Stimulated activated memory B cell treated with anti-CD40 and anti-IgM and Interleukin-4, amounts not matched to agents 10 μg/mL and 1 μg/mL and 100 μg/mL, for 72 hours (primary cell): ENCODE data around the gene IRF1.

ENCODE experiments used
- ATAC-seq: fragments of 150-1000 bp; cut with Tn5 transposase; 2 replicates; pipeline ENCODE4 v1.10.0; 2021
- H3K27ac Mint-ChIP-seq: one replicate; pipeline ENCODE4 v1.8.0; 2022; ENCODE audit warnings: mild to moderate bottlenecking, mixed read lengths
- H3K27me3 Mint-ChIP-seq: one replicate; pipeline ENCODE4 v1.8.0; 2022; ENCODE audit warnings: mixed read lengths
- H3K36me3 Mint-ChIP-seq: one replicate; pipeline ENCODE4 v1.8.0; 2022; ENCODE audit warnings: mixed read lengths
- H3K4me1 Mint-ChIP-seq: one replicate; pipeline ENCODE4 v1.8.0; 2022; ENCODE audit warnings: mixed read lengths
- H3K4me3 Mint-ChIP-seq: one replicate; pipeline ENCODE4 v1.8.0; 2022; ENCODE audit warnings: mild to moderate bottlenecking, moderate library complexity, mixed read lengths
- H3K9me3 Mint-ChIP-seq: one replicate; pipeline ENCODE4 v1.8.0; 2022; ENCODE audit warnings: mixed read lengths

The IRF1 gene

DNA sequence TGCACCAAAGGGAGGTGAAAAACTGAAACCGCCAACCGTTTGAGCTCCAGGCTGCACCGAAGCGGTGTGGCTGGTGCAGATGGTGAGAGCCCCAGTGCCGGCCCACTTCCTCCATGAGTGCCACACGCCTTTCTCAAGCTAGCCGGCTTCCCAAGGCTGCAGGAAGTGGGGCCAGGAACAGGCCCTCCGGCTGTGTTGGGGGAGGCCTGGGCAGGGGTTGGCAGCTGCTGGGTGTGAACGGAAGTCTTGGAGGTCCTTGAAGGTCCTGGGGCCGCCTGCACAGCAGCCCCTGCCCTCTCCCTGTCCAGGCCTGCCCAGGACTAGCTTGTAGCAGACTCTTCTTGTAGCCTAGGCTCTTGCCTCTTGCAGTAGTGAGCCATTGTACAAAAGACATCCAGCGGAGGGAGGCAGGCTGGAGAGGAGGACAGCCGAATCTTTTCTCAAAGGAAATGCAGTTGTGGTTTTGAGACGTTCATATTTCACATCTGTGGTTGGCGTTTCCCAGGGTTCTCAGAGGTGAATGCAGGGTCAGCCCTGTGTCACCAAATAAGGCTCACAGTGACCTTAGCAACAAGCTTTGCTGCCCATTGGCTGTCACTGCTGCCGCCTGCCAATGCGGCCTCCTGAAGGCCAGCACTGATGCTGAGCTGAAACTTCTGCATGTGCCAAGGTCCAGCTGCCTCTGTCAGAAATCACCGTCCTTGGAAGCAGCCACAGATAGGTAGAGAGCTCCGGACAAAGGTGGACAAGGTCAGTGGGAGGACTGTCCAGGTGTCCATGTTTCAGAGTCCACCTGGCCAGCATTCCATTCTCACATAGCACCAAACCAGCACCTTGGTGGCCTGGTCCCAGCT lies 23.9 kb downstream of the IRF1 start:
- ATAC-seq = peak; percentile 77
- Mint-ChIP-seq H3K4me1 (peaks cover 81% of the 10 kb centered on the region), H3K27me3 (no peaks in the 10 kb centered on the region), H3K27ac (peak overlapping the region; percentile 69), H3K9me3 (no peaks in the 10 kb centered on the region), H3K36me3 (peaks cover 5% of the 10 kb centered on the region), H3K4me3 (peak overlapping the region; percentile 30)

DNA sequence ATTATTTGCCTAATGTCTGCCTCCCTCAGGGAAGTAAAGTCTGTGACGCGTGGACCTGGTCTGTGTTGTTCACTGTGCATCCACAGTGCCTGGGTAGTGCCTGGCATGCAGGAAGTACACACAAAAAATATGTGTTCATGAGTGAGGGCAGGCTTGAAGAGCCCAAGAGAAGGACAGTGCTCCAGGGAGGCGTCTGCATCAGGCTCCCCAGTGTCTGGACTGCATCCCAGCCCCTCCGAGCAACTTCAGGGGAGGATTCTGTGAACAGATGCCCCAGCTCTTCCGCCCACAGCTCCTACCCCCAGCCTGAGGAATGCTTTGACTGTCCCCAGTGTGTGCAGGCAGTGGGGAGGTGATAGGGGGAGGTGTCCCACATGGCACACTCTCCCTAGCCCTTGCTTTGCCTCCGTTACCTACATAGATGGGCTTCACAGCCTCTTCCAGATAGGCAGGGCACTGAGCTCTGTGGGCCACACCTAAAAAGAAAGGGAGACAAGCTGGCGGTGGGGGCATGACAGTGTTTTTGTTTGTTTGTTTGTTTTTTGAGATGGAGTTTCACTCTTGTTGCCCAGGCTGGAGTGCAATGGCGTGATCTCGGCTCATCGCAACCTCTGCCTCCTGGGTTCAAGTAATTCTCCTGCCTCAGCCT lies 25.4 kb downstream of the IRF1 start:
- Mint-ChIP-seq H3K9me3 (no peaks in the 10 kb centered on the region), H3K4me1 (peaks cover 87% of the 10 kb centered on the region), H3K4me3 (no peak overlapping the region), H3K27me3 (no peaks in the 10 kb centered on the region), H3K27ac (peak overlapping the region; percentile 69), H3K36me3 (peaks cover 13% of the 10 kb centered on the region)
- no peak for ATAC-seq

DNA sequence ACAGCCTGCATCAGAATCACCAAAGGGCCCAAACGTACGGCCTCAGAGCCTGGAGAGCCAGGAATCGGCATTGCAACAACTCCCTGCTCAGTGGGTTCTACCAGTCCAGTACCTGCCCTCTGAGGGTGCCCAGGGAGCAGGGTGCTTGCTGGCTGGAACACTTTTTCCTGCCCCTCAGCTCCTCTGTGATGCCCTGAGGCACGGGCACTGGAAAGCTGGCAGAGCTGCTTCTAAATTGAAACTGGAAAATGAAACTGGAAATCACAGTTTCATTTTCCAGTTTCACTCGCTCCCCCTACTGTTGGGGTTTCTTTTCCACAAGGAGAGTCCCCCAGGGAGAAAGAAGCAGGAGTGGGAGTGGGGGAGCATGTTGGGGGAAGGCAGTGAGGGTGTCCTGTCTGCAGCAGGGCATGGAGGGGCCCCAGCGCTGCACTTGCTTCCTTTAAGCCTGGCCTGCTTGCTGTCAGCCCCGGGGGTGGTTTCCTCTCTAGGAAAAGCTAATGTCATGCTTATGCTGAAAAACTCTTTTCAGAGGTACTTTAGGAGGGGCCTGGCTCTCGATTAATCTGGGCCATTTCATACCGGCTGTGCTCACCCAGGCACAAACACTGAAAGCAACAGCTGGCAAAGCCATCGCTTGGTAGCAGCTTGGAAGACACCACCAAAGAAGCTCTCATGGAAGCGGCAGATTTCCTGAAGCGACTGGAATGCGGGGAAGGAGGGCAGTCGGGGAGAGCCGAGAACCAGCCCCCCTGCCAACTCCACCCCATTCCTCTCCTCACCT lies 26.2 kb downstream of the IRF1 start:
- no peak for ATAC-seq
- Mint-ChIP-seq H3K27me3 (no peaks in the 10 kb centered on the region), H3K4me3 (no peak overlapping the region), H3K9me3 (no peaks in the 10 kb centered on the region), H3K4me1 (peaks cover 87% of the 10 kb centered on the region), H3K36me3 (peaks cover 13% of the 10 kb centered on the region), H3K27ac (peak overlapping the region; percentile 57)

DNA sequence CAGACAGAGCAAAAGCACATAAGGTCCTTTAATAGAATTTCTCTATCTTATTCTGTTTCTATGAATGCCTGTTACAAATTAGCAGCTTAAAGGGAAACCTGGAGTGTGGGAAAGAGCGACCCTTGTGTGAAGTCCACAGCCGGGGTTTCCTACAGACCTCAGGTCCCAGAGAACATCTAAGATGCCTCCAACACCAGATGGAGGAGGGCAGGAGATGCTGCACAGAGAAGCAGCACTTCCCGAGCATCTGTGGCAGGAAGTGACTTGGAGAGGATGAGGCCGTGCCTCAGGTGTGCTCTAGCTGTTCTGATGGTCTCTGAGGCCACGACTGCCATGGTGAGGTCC lies 26.8 kb downstream of the IRF1 start:
- H3K4me3 Mint-ChIP-seq = no peak overlapping the region

DNA sequence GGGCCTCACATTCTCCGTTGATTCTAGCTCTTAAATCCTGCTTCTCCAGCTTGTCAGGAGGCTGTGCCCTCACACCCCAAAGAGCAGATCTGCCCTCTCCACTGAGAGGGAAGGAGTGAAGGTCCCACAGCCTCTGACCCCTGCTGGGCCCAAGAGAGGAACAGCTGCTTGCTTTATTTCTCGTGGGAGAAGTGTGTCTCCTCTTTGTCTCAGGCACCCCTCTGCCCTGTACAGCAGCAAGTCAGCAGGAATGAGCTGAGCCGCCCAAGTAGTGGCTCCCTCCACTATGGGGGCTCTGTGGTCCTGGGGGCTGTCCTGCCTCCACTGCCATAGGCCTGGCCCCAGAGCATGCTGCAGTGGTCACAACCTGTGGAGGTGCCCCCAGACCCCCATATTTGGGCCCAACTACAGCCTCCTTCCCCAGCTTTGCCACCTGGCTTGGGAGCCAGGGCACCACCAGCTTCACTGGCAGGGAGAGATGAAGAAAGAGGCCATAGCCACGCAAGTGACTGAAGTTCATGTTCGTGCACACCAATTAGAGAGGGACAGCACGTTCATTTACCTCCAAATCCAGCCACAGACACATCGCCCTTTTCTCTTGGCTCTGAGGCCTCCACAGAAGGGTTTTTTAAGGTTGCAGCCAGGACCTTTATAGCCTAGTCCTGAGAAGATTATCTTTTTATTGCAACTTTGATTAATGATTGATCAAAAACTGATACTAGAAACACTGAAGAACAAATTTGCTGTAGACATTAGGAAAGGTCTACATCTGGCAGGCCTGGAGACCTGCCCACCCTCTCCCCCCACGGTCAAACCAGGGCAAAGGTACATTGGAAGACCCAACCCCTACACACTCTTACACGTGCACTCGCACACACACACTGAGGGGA lies 27.5 kb downstream of the IRF1 start:
- peak overlapping the region; percentile 57 for H3K27ac Mint-ChIP-seq
- ATAC-seq = no peak
- H3K36me3 Mint-ChIP-seq = peaks cover 13% of the 10 kb centered on the region
- H3K4me3 Mint-ChIP-seq = no peak overlapping the region
- H3K27me3 Mint-ChIP-seq = no peaks in the 10 kb centered on the region
- no peaks in the 10 kb centered on the region for H3K9me3 Mint-ChIP-seq
- peaks cover 87% of the 10 kb centered on the region for H3K4me1 Mint-ChIP-seq

More for the DNA sequence above, 26.8 kb downstream of the IRF1 start:
- H3K36me3 Mint-ChIP-seq = peaks cover 13% of the 10 kb centered on the region
- H3K4me1 Mint-ChIP-seq = peaks cover 87% of the 10 kb centered on the region
- no peaks in the 10 kb centered on the region for H3K27me3 Mint-ChIP-seq
- H3K27ac Mint-ChIP-seq = peak overlapping the region; percentile 57
- ATAC-seq = no peak
- no peaks in the 10 kb centered on the region for H3K9me3 Mint-ChIP-seq

DNA sequence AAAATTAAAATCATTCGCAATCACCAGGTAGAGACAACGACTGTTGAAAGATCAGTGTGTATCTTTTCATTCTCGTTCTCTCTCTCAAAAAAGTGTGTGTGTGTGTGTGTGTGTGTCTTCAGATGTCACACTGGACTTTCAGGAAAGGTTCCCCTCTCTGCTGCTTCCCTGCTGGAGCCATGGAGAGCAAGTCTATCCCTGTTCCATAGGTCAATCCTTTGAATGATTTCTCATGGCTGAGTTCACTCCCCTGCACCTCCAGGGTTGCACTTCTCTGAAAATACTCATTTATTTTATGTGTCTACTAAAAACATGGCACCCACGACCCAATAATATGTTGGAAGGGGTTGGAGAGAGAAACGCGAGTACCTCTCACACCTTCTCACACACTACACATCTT lies 28.2 kb downstream of the IRF1 start:
- Mint-ChIP-seq H3K9me3 (no peaks in the 10 kb centered on the region), H3K36me3 (peaks cover 13% of the 10 kb centered on the region), H3K4me3 (no peak overlapping the region), H3K27me3 (no peaks in the 10 kb centered on the region), H3K27ac (peak overlapping the region; percentile 57), H3K4me1 (peaks cover 87% of the 10 kb centered on the region)
- ATAC-seq = no peak

DNA sequence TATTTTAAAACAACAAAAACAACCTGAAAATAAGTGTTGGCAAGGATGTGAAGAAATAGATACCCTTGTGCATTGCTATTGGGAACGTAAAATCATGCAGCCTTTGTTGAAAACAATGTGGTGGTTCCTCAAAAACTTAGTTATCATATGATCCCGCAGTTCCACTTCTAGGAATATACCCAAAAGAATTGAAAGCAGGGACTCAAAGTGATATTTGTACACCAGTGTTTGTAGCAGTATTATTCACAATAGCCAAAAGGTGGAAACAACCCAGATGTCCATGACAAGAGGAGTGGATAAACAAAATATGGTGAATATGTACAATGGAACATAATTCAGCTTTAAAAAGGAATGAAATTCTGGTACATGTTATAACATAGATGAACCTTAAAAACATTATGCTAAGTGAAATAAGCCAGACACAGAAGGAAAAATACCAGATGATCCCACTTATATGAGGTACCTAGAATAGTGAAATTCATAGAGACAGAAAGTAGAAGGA lies 29.0 kb downstream of the IRF1 start:
- Mint-ChIP-seq H3K9me3 (no peaks in the 10 kb centered on the region), H3K4me1 (peaks cover 87% of the 10 kb centered on the region), H3K4me3 (no peak overlapping the region), H3K27ac (peak overlapping the region; percentile 10), H3K36me3 (peaks cover 13% of the 10 kb centered on the region), H3K27me3 (no peaks in the 10 kb centered on the region)
- no peak for ATAC-seq

DNA sequence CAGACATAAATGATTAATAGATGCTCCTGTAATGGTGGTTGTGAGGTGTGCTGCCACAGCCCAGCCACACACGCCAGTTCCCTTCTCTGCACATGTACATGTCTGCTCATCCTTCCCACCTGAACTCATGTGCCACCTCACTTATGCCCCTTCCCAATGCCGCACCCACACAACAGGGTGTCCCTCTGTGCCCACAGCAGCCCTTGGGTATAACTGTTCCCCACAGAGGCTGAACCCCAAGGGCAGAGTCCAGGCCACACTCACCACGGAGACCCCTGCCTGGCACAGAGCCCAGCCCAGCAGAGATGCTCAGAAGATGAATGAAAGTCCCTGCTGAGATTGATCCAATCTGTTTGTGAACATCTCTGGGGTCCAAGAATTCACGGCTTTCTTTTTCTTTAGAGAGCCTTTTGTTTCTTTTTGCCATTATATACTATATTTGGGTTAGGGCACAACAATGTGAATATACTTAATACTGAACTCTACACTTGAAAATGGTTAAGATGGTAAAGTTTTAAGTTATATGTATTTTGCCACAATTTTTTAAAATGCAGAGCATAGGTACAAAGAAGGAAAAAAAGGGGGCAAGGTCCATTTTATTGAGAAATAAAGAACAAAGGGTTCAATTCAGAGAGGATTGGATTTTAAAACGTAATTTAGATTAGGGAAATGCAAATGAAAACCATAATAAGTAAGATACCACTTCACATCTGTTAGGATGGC lies 29.6 kb downstream of the IRF1 start:
- Mint-ChIP-seq H3K27me3 (no peaks in the 10 kb centered on the region), H3K4me3 (no peak overlapping the region), H3K36me3 (peaks cover 13% of the 10 kb centered on the region), H3K9me3 (no peaks in the 10 kb centered on the region), H3K27ac (peak overlapping the region; percentile 90), H3K4me1 (peaks cover 87% of the 10 kb centered on the region)
- ATAC-seq = no peak

DNA sequence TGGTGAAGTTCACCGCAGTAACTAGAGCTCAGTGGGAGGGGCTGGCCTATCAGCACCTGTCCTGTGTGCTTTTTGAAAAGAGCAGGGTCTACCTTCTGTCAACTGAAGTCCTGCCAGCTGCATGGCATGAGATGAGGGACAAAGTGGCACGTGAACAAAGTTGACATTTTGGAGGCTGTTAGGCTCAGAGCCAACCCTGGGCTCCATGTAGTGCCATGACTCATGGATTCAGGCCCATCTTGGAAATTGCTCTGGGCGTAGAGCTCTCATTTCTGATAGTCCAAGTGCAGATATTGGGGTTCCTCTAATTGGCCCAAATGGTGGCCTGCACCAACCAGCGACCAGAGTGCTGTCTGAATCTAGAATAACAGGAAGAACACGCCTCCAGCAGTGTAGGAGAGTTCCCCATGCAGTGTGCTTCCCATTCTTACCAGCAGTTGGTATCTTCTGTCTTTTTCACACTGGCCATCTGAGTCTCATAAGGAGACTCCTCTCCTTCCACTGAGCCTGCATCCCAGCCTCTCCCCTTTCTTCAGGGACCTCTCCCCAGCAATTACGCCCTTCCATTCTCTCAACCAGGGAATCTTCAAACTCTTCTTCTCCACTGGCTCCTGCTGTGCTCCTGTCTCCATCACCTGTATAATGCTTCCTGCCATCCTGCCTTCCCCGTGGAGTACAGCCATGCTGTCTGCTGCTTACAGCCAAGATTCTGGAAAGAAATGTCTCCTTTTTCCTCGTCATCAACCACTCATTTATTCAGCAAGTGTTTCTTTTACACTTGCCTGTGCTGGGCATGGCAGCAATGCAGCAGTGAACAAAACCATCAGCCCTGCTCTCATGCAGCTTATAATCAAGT lies 30.4 kb downstream of the IRF1 start:
- Mint-ChIP-seq H3K36me3 (peaks cover 13% of the 10 kb centered on the region), H3K4me1 (peaks cover 87% of the 10 kb centered on the region), H3K9me3 (no peaks in the 10 kb centered on the region), H3K4me3 (no peak overlapping the region), H3K27ac (peak overlapping the region; percentile 90), H3K27me3 (no peaks in the 10 kb centered on the region)
- ATAC-seq = no peak

DNA sequence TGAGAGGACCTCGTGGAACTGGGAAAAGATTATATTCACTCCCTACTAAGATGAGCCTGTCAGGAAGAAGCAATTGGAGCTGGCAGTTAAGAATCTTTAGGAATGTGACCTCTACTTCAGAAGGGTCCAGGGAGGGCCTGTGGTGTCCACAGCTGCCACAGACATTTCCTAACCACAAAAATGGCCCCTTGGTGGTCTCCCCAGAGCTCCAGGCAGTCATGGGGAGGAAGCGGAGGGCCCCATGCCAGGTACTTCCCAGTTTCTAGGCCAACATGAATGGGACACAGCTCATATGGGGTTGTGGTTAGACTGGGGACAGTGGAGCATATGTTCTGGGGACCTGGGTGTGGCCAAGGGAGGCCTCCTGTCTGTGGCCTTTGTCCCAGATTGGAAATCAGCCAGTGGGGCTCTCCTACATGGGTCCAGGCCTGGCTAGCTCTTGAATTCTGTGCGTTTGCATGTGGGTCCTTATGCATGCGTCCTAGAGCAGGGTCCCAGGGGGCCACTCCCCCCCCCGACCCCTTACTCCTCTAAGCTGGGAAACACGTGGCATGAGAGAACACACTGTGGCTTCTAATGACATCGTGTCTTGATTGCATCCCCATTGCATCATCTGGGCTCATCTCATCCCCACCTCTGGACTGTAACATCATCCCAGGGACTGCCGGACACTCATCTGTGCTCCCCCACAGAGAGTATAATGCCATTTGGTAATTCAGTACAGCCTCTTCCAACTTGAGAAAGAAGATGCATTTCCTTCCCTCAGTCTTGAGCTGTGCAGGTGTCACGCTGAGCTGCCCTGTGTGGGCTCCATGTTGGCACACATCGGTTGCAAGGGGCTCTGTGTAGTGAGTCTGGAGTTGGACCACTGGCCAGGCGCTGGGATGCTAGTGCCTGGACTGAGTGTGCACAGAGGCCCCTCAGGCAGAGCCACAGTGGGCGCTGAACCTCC lies 31.3 kb downstream of the IRF1 start:
- Mint-ChIP-seq H3K4me1 (peaks cover 87% of the 10 kb centered on the region), H3K9me3 (no peaks in the 10 kb centered on the region), H3K27ac (peak overlapping the region; percentile 90), H3K4me3 (no peak overlapping the region), H3K36me3 (peaks cover 19% of the 10 kb centered on the region), H3K27me3 (no peaks in the 10 kb centered on the region)
- ATAC-seq = no peak

DNA sequence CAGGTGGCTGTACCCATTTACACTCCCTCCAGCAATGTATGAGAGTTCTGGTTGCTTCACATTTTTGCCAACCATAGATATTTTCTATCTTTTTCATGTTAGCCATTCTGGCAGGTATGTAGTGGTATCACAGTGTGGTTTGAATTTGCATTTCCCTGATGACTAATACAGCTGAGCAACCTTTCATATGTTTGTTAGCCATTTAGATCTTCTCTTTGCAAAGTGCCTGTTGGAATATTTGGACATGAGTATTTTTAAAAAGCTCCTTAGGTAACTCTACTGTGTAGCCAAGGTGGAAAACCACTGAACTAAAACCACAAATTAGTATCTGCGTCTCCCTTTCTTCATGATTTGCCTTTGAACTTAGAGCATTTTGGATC lies 31.9 kb downstream of the IRF1 start:
- Mint-ChIP-seq H3K36me3 (peaks cover 24% of the 10 kb centered on the region), H3K27ac (peak overlapping the region; percentile 90), H3K9me3 (no peaks in the 10 kb centered on the region), H3K4me3 (no peak overlapping the region), H3K4me1 (peaks cover 86% of the 10 kb centered on the region), H3K27me3 (no peaks in the 10 kb centered on the region)
- no peak for ATAC-seq

DNA sequence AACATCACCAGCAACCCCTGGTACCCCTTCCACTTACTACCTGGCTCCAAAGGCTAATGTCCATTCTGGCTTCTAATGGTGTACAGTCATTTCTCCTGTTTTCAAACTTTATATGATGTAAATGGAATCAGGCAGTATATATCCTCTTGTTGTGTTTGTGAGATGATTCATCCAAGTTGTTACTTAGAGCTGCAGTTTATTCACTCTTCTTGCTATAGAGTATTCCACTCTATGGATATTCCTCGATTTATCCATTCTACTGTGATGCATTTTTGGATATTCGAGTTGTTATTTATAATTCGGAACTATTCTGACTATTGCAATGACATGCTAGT lies 32.4 kb downstream of the IRF1 start:
- Mint-ChIP-seq H3K36me3 (peaks cover 28% of the 10 kb centered on the region), H3K27ac (peak overlapping the region; percentile 90), H3K27me3 (no peaks in the 10 kb centered on the region), H3K4me3 (no peak overlapping the region), H3K9me3 (no peaks in the 10 kb centered on the region), H3K4me1 (peaks cover 86% of the 10 kb centered on the region)
- ATAC-seq = no peak
